Epithelial cell of proximal tubule (primary cell): ENCODE results near the gene PLD1. TPM values are rescaled to one million over a fixed set of nuclear protein-coding genes. Genes with fewer than 3 reads are reported as not detected.

Experiments used
- DNase-seq: peaks from one replicate; pipeline ENCODE4 v3.0.0-alpha.2; 2011; ENCODE audit warnings: low read depth
- H3K4me3 ChIP-seq: 2 replicates; pipeline ENCODE4 v1.5.1; 2011; ENCODE audit warnings: low read depth, mild to moderate bottlenecking, low read length
- total RNA-seq: library from RNA; depleted of rRNA; stranded (reverse); fragments of >200 nt; gene quantifications from 2 replicates; pipeline ENCODE4 v1.2.3, GENCODE V29; 2015
- TF ChIP-seq, protein P1 (sequence below): conservative IDR thresholded peaks from 2 replicates; pipeline ENCODE4 v1.5.1; 2012; ENCODE audit warnings: low read depth, mild to moderate bottlenecking, low read length

Gene PLD1
- total RNA-seq, 1 donor from 2014 or later, result 5.1 TPM

DNA sequence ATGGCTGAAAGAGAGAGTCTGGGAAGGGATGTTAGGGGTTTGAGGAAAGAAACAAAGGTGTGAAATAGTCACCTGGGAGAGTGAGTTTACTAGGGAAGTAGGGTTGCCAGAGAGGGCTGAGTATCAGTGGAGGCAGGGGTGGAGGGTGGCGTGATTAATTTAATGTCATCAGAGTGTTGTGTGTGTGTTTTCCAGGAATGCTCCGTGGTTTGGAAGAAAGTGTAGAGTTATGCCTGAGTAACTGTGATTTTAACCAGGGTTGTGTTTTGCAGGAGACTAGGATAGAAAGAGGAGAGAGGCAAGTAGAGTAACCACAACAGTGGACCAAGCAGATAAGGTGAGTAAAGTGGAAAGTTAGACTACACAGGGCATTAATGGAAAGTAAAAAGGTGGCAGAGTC, 27.2 kb downstream of the PLD1 start:
- TF ChIP-seq, protein P1, sequence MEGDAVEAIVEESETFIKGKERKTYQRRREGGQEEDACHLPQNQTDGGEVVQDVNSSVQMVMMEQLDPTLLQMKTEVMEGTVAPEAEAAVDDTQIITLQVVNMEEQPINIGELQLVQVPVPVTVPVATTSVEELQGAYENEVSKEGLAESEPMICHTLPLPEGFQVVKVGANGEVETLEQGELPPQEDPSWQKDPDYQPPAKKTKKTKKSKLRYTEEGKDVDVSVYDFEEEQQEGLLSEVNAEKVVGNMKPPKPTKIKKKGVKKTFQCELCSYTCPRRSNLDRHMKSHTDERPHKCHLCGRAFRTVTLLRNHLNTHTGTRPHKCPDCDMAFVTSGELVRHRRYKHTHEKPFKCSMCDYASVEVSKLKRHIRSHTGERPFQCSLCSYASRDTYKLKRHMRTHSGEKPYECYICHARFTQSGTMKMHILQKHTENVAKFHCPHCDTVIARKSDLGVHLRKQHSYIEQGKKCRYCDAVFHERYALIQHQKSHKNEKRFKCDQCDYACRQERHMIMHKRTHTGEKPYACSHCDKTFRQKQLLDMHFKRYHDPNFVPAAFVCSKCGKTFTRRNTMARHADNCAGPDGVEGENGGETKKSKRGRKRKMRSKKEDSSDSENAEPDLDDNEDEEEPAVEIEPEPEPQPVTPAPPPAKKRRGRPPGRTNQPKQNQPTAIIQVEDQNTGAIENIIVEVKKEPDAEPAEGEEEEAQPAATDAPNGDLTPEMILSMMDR, result no peak
- H3K4me3 ChIP-seq, result no peak overlapping the region
- DNase-seq, result no peak

DNA sequence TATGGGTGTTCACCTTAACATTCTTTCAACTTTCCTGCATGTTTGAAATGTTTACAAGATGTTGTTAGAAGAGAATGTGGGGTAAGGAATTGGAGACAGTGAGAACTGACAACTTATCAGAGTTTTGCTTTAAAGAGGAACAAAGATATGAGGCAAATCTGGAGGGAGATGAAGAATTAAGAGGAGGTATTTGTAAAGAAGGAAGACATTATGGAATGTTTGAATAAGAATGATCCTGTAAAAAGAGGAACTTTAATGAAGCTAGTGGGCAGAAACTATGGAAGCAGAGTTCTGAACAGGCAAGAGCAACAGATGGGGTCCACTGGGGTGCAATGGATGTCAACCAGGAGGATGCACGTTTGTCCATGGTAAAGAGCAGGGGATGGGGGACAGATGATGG, 27.7 kb downstream of the PLD1 start:
- TF ChIP-seq, protein P1, result no peak
- no peak overlapping the region for H3K4me3 ChIP-seq
- DNase-seq, result no peak

DNA sequence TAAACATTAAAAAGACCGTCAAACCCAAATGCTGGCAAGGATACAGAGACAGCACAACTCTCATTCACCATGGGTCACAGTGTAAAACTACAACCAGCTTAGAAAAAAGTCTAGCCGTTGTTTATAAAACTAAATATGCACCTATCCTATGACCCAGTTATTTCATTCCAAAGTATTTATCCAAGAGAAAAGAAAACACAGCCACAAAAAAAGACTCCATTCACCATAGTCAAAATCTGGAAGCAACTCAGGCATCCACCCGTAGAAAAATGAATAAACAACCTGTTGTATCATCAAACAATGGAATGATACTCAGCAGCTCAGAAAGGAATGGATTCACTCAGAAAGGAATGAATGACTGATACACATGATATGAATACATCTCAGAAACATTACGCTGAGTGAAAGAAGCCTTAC, 28.6 kb downstream of the PLD1 start:
- no peak for DNase-seq
- TF ChIP-seq, protein P1, result no peak
- H3K4me3 ChIP-seq, result no peak overlapping the region

DNA sequence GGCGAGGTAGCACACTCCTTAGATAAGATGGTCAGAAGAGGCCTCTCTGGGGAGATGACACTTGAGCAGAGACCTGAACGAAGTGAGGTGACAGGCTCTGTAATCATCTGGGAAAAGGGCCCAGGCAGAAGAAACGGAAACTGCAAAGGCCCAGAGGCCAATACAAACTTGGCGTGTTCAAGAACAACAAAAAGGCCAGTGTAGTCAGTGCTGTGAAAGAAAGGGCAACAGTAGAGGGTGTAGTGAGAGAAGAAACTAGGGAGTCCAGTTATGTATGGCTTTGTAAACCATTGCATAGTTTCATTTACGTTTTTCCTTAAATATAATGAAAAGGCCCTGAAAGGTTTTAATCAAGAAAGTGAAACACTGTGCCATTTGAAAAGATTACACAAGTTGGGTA, 31.8 kb downstream of the PLD1 start:
- H3K4me3 ChIP-seq, result no peak overlapping the region
- DNase-seq, result no peak
- TF ChIP-seq, protein P1, result no peak

DNA sequence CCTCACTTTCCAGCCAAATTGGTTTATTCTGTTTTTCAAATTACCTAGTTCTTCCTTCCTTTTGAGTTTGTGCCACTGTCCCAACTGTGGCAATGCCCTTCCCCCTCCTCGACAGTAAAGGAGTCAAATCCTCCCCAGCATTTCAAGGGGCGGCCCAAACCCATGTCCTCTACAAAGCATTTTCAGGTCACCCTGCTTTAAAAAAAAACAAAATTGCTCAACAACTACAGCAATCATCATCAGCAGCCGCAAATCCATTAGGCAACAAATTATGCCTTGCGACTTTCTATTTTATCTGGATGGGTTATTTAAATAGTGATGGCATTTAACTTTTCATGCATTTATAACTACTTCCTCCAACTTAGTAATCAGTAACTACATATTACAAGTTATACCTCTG, 32.7 kb downstream of the PLD1 start:
- TF ChIP-seq, protein P1, result no peak
- no peak overlapping the region for H3K4me3 ChIP-seq

DNA sequence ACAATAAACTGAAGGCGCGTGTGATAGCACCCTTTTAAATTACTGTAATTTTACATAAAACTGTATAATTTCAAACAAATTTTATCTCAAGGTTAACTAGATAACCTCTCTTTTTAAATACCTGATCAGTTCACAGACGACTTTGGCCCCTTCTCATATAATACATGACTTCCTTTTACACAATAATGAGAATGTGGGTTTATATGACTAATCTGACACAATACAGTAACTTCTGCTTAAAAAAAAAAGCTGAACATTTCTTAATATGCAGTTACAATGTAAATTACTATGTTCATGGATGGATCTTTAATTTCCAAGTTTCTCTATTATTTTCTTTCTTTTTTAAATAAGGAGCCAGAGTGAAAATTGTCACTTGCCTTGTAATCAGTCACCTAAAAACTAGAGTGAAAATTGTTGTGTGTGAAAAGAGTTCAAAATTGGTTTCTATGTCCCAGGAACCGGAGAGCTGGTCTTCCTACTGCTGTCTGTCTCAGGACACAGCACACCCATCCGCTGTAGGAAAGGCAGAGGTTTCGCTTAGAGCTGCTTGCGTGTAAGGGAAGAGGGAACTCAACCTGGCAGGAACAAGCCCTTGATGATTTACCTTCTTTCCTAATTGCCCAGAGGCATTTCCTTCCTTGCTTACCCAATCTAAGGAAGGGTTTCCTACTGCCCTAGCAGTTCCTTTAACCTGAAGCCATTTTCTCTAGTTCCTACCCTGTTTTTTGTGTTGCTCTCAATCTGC, 33.3 kb downstream of the PLD1 start:
- no peak for DNase-seq
- TF ChIP-seq, protein P1, result no peak
- no peak overlapping the region for H3K4me3 ChIP-seq

More for the DNA sequence above, 32.7 kb downstream of the PLD1 start:
- DNase-seq, result no peak

DNA sequence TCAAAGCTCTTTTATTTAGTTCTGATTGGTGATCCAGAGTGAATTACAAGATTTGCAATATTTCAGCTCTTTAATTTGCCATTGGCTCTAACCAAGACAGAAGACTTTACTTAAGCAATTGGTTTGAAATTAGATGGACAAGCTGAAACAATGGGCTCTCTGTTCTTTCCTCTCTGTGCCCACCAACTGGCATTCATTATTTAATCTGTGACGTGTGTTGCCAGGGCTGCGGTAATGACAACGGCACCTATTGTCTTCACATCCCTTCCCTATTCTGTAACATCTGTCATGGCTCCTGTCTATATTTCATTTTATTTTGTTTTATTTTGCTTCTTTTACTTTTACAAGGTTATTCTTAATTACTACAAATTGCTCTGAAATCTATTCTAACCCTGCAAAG, 33.9 kb downstream of the PLD1 start:
- no peak for DNase-seq
- TF ChIP-seq, protein P1, result no peak
- H3K4me3 ChIP-seq, result no peak overlapping the region
